Body of pancreas (tissue), 4 donors: ENCODE results near the gene USP13.

Experiments
- CTCF ChIP-seq, 7 experiments: fragments of 450-650 bp in 4 of 7; fragments of 200-600 bp in 3 of 7; sonication (generic) in 3 of 7; IDR thresholded peaks; one replicate each; pipeline ENCODE4 v1.5.1; 2016 to 2019; ENCODE audit warnings: antibody characterized with exemption in 7 of 7
- POLR2A ChIP-seq, 3 donors: fragments of 450-650 bp; IDR thresholded peaks; one replicate each; pipeline ENCODE4 v1.6.1; 2016; ENCODE audit warnings: antibody characterized with exemption in 3 of 3, mild to moderate bottlenecking in 2 of 3

- TF ChIP-seq CTCF (IDR thresholded peaks at IDR 0.05) = no peak
- no peak for TF ChIP-seq POLR2A (IDR thresholded peaks at IDR 0.05)
Measured at GRCh38 chr3:179687967-179688535, 35.2 kb downstream of the USP13 start.
